GM12873 (cell line): ENCODE results near the gene RRM1.

Experiments
- TF ChIP-seq, protein P1 (sequence below): IDR thresholded peaks from 2 replicates; pipeline ENCODE4 v1.5.1; 2012; ENCODE audit warnings: low read depth, mild to moderate bottlenecking, moderate library complexity, low read length, control low read depth; ENCODE audit not compliant: insufficient read depth; ENCODE audit errors: missing control alignments

RRM1 gene

DNA sequence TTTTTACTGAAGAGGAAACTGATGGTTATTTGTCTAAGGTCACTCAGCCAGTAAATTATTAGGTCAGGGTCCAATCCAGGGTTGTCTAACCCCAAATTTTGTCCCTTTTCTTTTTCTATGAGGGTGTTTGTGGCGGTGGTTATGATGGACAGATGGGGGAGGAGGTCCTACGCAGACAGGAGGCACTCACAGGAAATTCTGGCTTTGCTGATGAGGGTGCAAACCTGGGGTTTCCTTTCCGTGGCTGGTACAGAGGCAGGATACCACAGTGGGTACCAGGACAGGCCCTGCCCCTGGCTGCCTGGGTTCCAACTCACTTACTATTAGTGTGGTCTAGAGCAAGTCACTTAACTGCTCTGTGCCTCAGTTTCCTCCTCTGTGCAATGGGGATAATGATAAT, 91.0 kb downstream of the RRM1 start:
- TF ChIP-seq, protein P1, sequence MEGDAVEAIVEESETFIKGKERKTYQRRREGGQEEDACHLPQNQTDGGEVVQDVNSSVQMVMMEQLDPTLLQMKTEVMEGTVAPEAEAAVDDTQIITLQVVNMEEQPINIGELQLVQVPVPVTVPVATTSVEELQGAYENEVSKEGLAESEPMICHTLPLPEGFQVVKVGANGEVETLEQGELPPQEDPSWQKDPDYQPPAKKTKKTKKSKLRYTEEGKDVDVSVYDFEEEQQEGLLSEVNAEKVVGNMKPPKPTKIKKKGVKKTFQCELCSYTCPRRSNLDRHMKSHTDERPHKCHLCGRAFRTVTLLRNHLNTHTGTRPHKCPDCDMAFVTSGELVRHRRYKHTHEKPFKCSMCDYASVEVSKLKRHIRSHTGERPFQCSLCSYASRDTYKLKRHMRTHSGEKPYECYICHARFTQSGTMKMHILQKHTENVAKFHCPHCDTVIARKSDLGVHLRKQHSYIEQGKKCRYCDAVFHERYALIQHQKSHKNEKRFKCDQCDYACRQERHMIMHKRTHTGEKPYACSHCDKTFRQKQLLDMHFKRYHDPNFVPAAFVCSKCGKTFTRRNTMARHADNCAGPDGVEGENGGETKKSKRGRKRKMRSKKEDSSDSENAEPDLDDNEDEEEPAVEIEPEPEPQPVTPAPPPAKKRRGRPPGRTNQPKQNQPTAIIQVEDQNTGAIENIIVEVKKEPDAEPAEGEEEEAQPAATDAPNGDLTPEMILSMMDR, result no peak

DNA sequence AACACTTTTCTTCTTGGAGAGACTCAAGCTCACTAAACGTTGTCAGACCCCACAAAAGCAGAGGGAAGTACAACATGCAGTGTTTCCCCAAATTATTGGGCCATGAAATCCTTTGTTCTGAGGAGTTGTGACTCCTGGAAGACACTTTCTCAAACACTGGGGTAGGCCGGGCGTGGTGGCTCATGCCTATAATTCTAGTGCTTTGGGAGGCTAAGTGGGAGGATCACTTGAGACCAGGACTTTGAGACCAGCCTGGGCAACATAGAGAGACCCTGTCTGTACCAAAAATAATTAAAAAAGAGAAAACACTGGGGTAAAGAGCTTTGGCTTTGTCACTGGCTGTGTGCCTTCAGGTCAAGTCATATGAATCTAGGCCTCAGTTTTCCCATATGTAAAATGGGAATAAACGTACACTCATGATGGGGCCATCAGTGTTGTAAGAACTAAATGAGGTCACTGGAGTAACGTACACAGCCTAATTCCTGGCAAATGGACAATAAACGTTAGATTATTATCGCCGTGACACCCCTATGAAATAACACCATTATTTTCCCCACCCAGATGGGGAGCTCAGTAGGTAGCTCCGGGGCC, 92.0 kb downstream of the RRM1 start:
- TF ChIP-seq, protein P1, result no peak

DNA sequence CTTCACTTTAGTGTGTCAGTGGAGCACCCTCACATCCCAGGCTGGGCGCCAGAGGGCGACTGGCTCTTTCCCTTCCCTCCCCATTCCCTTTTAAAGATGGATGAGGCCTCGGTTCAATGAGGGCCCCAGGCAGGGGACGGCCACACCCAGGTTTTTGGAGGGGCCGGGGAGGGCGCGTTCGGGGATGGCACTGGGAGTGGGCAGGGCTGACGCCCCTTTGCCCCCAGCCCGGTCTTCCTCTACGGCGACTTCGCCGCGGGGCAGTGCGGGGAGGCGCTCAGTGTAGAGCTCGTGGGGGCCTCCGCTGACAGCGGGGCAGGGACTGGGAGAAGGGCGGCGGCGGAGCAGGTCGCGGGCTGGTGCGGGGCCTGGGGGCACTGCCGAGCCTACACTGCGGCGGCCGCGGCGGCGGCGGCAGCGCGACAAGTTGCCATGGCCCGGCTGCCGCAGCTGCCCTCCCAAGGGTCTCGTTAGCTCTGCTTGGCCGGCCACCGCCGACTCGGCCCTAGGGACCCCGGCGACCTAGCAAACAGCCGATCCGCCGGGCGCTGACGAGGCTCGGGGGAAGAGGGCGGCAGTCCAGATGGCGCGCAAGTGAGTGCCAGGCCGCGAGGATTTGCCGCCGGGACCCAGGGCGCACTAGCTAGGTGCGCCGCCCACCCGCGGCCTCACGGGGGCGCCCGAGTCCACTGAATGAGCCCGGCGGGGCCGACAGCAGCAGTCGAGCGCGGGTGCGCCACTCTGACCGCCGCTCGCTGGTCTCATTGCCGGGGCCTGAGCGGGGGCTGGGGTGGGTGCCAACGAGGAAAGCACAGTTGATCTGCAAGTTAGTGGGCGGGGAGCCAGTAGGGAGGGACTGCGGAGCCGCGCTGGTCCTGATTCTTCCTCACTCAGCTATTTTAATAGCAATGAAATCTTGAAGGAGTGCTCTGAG, 92.7 kb downstream of the RRM1 start:
- TF ChIP-seq, protein P1, result peak; percentile 81
